Mesendoderm (in vitro differentiated cells): ENCODE measurements around the gene NOP53. TPM values are rescaled to one million over a fixed set of nuclear protein-coding genes. Genes with fewer than 3 reads are reported as not detected.

Source experiments
- small RNA-seq: library from polyadenylated mRNA; stranded (forward); fragments of <200 nt; extraction: miRNeasy Mini kit (QIAGEN cat#:217004); gene quantifications from one replicate; pipeline ENCODE3, GENCODE V24; 2013; ENCODE audit not compliant: insufficient read depth

The NOP53 gene

Small RNA genes within 50 kb of the gene (small RNA-seq; reads per million reads assigned to genes)
- gene AC008745.1 (not detected), gene SNORD23 (not detected)
